Measurements from ENCODE around the gene TSPAN3.

The TSPAN3 gene

DNA sequence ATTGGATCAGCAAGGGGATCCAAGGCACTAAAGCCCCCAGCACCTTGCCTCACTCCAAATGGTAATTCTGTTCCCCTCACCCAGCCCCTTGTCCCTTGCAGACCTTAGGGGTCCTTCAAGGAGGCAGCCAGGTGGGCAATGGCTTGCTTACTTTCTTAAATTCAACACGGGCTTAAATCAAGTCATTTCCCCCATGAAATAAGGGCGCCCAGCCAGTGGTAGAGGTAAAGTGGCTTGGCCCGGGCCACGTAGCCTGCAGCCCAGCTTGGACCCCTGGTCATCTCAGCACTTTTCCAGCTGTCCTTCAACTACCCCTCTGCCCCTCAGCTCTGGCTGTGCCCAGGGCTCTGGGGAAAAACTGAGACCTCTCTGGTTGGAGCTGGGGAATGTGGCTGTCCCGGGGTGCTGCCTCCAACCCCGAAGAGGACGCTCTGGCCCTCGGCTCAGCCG is 74.8 kb downstream of the TSPAN3 start:
- Histone ChIP-seq H3K9ac (ENCODE audit: low read length) (no peak overlapping the region), H2AFZ (ENCODE audit: low read depth, low read length, severe bottlenecking) (no peak overlapping the region), H3K9me3 (ENCODE audit: insufficient read depth, low read length) (no peaks in the 10 kb centered on the region), H3K27ac (ENCODE audit: low read depth, low read length) (no peak overlapping the region), H3F3A (ENCODE audit: insufficient read depth) (no peaks in the 10 kb centered on the region), H3K9me2 (replicated peaks; ENCODE audit: insufficient read depth, low read length) (no peaks in the 10 kb centered on the region), H3K79me2 (ENCODE audit: insufficient read depth, low read length) (no peaks in the 10 kb centered on the region), H3K27me3 (ENCODE audit: low read length) (no peaks in the 10 kb centered on the region), H3K36me3 (ENCODE audit: low read length) (no peaks in the 10 kb centered on the region), H4K20me1 (ENCODE audit: low read depth, low read length) (no peaks in the 10 kb centered on the region; the same call in 1 of the 2 replicates), H3K4me2 (ENCODE audit: low read depth, low read length, poor library complexity, severe bottlenecking) (no peak overlapping the region), H3K4me3 (ENCODE audit: insufficient read depth, low read length, poor library complexity, severe bottlenecking) (no peak overlapping the region)
- TF ChIP-seq, protein P1, sequence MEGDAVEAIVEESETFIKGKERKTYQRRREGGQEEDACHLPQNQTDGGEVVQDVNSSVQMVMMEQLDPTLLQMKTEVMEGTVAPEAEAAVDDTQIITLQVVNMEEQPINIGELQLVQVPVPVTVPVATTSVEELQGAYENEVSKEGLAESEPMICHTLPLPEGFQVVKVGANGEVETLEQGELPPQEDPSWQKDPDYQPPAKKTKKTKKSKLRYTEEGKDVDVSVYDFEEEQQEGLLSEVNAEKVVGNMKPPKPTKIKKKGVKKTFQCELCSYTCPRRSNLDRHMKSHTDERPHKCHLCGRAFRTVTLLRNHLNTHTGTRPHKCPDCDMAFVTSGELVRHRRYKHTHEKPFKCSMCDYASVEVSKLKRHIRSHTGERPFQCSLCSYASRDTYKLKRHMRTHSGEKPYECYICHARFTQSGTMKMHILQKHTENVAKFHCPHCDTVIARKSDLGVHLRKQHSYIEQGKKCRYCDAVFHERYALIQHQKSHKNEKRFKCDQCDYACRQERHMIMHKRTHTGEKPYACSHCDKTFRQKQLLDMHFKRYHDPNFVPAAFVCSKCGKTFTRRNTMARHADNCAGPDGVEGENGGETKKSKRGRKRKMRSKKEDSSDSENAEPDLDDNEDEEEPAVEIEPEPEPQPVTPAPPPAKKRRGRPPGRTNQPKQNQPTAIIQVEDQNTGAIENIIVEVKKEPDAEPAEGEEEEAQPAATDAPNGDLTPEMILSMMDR (IDR thresholded peaks at IDR 0.05; ENCODE audit: insufficient read depth, low read length, poor library complexity, severe bottlenecking): no peak

DNA sequence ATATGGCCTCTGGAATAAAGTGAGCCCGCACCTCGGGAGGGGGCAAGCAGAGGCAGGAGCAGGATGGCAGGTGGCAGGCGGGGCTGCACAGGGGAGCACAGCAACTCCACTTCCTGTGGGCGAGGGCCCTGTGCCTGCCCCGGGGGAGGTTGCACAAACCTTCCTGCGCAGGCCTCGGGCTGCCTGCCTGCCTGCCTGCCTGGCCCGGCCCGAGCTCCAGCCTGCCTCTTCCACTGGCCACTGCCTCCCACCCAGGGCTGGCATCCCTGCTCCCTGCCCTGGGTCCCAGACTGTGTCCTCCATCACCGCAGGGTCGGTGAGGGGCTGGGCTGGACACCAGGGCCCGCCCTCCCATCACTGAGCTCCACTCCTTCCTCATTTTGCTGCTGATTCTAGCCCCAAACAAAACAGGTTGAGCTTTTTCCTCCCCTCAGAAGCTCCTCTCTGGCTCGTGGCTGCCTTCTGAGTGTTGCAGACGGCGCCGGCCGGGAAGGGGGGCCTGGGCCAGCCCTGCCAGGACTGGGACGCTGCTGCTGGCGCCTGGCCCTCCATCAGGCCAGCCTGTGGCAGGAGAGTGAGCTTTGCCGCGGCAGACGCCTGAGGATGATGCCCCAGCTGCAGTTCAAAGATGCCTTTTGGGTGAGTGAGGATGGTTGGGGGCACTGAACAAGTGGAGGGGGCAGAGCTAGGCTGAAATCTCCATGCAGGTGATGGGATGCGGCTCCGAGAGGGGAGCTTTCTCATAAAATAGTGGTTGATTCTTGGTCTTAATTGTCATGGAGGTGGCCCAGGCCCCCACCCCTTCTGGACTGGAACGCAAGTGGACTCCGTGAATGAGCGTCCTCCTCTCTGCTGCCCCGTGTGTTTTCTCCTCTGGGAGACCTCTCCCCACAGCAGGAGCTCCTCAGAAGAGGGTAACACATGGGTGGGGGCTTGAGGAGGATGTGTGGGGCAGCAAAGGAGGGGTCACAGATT is 75.7 kb downstream of the TSPAN3 start, which contains the start of gene PSTPIP1:
PSTPIP1 (plus strand) TSS at position 156 of the 975 bp plus-strand sequence; CDS start at position 604, 448 bp downstream.
- peak within 1 kb of the TSS; percentile 27; the same call in 1 of the 2 replicates for H3K9ac ChIP-seq (ENCODE audit: low read length)
- no peak for TF ChIP-seq EZH2phosphoT487 (conservative IDR thresholded peaks at IDR 0.05; ENCODE audit: low read length)
- H3K9me3 ChIP-seq (ENCODE audit: insufficient read depth, low read length): no peaks in the 10 kb centered on the region
- peak within 1 kb of the TSS; percentile 86 for H2AFZ ChIP-seq (ENCODE audit: low read depth, low read length, severe bottlenecking)
- H3K27me3 ChIP-seq (ENCODE audit: low read length): no peaks in the 10 kb centered on the region
- no peaks in the 10 kb centered on the region for H3F3A ChIP-seq (ENCODE audit: insufficient read depth)
- H3K4me3 ChIP-seq (ENCODE audit: insufficient read depth, low read length, poor library complexity, severe bottlenecking): no peak within 1 kb of the TSS
- H3K27ac ChIP-seq (ENCODE audit: low read depth, low read length): no peak within 1 kb of the TSS
- peak within 1 kb of the TSS; percentile 23 for H3K4me2 ChIP-seq (ENCODE audit: low read depth, low read length, poor library complexity, severe bottlenecking)
- H3K9me2 ChIP-seq (replicated peaks; ENCODE audit: insufficient read depth, low read length): no peaks in the 10 kb centered on the region
- no peaks in the 10 kb centered on the region for H3K36me3 ChIP-seq (ENCODE audit: low read length)
- no peaks in the 10 kb centered on the region for H3K79me2 ChIP-seq (ENCODE audit: insufficient read depth, low read length)
- no peaks in the 10 kb centered on the region; the same call in 1 of the 2 replicates for H4K20me1 ChIP-seq (ENCODE audit: low read depth, low read length)

DNA sequence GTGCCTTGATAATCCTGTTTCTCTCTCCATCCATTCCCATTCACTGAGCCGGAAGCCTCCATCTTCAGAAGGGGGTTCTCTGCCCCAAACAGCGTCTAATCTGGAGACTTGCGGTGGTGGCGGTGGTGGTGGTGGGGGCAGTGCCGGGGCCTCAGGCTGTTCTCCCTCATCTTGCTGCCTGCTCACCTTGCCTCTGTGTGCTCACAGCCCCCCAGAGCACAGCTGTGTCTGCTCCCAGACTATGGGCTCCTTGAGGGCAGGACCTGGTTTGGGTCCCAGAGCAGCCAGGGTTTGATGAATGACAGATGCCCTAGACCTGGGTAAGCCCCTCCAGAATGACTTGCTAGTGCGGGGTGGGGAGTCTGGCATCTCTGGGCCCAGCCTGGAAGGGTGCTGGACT is 76.4 kb downstream of the TSPAN3 start:
- Histone ChIP-seq H3K4me3 (ENCODE audit: insufficient read depth, low read length, poor library complexity, severe bottlenecking) (no peak overlapping the region), H3K9ac (ENCODE audit: low read length) (no peak overlapping the region), H2AFZ (ENCODE audit: low read depth, low read length, severe bottlenecking) (peak overlapping the region; percentile 86)

More for the DNA sequence above, 76.4 kb downstream of the TSPAN3 start:
- no peak overlapping the region for H3K27ac ChIP-seq (ENCODE audit: low read depth, low read length)
- H3F3A ChIP-seq (ENCODE audit: insufficient read depth): no peaks in the 10 kb centered on the region
- no peaks in the 10 kb centered on the region for H3K9me3 ChIP-seq (ENCODE audit: insufficient read depth, low read length)
- no peaks in the 10 kb centered on the region for H3K9me2 ChIP-seq (replicated peaks; ENCODE audit: insufficient read depth, low read length)
- H3K27me3 ChIP-seq (ENCODE audit: low read length): no peaks in the 10 kb centered on the region
- no peak overlapping the region for H3K4me2 ChIP-seq (ENCODE audit: low read depth, low read length, poor library complexity, severe bottlenecking)
- H3K79me2 ChIP-seq (ENCODE audit: insufficient read depth, low read length): no peaks in the 10 kb centered on the region
- no peaks in the 10 kb centered on the region for H4K20me1 ChIP-seq (ENCODE audit: low read depth, low read length)
- no peaks in the 10 kb centered on the region for H3K36me3 ChIP-seq (ENCODE audit: low read length)
- TF ChIP-seq, protein P1 (IDR thresholded peaks at IDR 0.05; ENCODE audit: insufficient read depth, low read length, poor library complexity, severe bottlenecking): no peak
- TF ChIP-seq EZH2phosphoT487 (conservative IDR thresholded peaks at IDR 0.05; ENCODE audit: low read length): no peak
